Upper lobe of left lung (tissue), 4 donors: Measurements from ENCODE around the gene WSB1.

Experiments
- CTCF ChIP-seq, 6 experiments: fragments of 450-650 bp in 4 of 6; fragments of 200-600 bp in 2 of 6; sonication (generic) in 2 of 6; IDR thresholded peaks; one replicate each; pipeline ENCODE4 v1.5.1; 2016 to 2019; ENCODE audit warnings: antibody characterized with exemption in 6 of 6
- EP300 ChIP-seq, 4 donors: sonication (generic); formaldehyde crosslinking; IDR thresholded peaks; one replicate each; pipeline ENCODE4 v1.5.1; 2017; ENCODE audit warnings: antibody characterized with exemption in 4 of 4, control low read depth in 2 of 4
- POLR2A ChIP-seq, 4 donors: fragments of 450-650 bp; IDR thresholded peaks; one replicate each; pipeline ENCODE4 v1.5.1; 2016 to 2017; ENCODE audit warnings: antibody characterized with exemption in 4 of 4, mild to moderate bottlenecking in 2 of 4
- POLR2AphosphoS5 ChIP-seq, 2 donors: sonication (generic); formaldehyde crosslinking; IDR thresholded peaks; one replicate each; pipeline ENCODE4 v1.5.1; 2017; ENCODE audit warnings: antibody characterized with exemption in 2 of 2

DNA sequence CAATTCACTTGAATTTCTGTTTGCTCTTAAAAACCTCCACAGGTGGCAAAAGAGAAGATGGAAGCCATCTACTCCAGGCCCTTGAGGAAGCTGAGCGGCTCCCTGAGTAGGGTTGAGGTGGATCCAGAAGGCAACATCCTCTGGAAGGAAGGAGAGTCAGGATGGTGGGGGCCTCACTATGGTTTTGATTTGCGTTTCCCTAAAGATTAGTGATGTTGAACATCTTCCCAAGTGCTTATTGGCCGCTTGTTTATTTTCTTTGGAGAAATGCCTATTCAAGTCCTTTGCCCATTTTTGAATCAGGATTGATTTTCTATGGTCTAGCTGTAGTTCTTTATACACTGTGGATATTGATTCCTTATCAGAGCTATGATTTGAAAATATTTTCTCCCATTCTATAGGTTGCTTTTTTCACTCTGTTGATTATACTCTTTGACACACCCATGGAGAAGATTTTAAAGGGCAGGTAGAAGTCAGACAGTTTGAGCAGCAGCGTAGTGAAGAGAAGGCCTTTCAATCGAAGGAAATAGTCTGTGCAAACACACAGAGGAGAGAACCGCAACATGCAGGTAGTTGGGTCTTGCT is 58.6 kb downstream of the WSB1 start:
- no peak for TF ChIP-seq CTCF (IDR thresholded peaks at IDR 0.05)
- no peak for TF ChIP-seq POLR2A (IDR thresholded peaks at IDR 0.05)
- TF ChIP-seq POLR2AphosphoS5 (IDR thresholded peaks at IDR 0.05), result no peak
- no peak for TF ChIP-seq EP300 (IDR thresholded peaks at IDR 0.05)
